Raji (cell line): ENCODE data around the gene GRIK3.

Experiments used
- POLR2A ChIP-seq: IDR thresholded peaks from 2 replicates; pipeline ENCODE4 v1.6.1; 2011; ENCODE audit warnings: low read depth, low read length, control low read depth; ENCODE audit not compliant: insufficient read depth

Gene GRIK3

DNA sequence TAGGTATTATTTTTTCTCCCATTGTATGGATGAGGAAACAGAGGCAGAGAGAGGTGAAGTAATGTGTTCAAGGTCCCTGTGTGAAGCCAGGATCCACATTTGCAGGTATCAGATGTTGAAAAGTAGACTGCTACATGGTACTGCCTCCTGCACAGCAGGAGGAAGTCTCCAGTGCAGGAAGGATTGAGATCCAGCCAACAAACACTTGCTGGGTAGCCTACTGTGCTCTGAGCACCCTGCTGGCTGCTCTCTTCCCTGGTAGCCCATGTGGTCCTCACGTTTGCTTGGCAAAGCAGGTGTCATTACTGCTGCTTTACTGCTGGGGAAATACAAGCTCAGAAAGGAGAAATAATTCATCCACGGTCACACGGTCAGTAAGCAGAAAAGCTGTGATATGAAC lies 21.3 kb upstream of the GRIK3 start:
- no peak for TF ChIP-seq POLR2A

DNA sequence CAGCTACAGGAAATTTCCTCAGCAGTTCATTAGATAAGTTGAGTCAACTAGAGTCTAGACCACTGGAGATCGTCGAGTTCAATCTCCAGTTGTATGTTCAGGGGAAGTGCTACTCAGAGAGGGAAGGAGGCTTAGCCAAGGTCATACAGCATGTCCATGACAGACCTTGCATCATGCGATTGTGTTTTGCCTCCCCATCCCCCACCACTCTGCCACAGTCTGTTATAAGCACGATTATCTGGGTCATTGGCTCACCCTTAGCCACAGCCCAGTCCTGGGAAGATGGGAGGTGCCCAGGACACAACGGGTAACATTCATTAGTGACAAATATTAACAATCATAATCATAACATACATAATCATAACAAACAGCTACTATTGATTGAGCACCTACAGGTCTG lies 18.9 kb upstream of the GRIK3 start:
- no peak for TF ChIP-seq POLR2A

DNA sequence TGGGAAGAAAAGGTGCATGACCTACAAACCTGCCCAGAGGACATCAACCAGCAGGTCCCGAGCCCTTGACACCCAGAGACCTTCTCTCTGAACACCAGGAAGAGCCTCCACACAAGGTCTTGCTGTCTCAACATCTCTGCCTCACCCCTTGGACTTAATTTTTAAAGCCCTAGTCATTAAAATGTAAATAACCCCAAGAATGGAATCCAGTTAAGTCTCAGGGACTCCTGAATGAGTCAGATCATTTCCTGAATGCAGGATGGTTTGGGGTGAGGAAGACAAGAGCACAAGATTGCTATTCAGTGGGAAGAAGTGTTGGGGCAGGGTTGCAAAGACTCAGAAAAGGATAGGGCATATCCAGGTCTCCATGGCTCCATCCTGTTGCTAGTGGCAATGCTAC lies 17.8 kb upstream of the GRIK3 start:
- TF ChIP-seq POLR2A: no peak

DNA sequence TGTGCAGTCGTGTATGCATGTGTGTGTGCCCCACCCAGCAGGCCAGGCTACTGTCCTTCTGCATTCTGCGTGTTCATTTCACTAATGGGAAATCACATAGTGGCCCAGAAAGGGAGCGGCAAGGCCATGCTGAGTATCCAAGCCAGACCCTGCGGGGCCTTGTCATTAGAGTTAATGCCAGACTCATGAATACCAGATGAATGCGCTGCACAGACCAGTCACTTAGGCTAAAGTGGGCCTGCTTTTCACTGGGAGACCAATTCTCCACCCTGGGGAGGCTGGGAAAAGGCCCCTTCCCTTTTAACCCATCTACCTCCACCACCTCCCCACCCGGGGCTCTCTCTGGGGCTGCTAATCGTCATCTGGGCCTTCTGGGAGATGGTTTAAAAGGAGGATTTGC lies 17.0 kb upstream of the GRIK3 start:
- TF ChIP-seq POLR2A: no peak

DNA sequence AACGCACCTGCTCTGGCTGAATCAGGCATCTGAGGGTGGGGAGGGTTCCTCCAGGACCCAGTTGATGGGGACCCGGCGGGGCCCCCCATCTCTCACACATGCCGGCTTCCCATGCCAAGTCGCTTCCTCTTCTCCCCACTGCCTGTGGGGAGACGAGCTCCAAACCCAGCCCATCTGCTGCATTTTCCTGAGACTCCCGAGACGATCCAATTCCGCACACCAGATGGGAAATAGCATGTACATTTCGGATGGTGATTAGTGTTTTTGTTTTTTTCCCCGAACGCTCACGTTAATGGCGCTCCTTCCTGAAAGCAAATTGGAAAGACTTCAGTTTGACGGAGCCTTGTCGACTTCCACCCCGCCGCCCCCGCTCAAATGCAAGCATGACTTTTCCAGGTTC lies 13.2 kb upstream of the GRIK3 start:
- no peak for TF ChIP-seq POLR2A

DNA sequence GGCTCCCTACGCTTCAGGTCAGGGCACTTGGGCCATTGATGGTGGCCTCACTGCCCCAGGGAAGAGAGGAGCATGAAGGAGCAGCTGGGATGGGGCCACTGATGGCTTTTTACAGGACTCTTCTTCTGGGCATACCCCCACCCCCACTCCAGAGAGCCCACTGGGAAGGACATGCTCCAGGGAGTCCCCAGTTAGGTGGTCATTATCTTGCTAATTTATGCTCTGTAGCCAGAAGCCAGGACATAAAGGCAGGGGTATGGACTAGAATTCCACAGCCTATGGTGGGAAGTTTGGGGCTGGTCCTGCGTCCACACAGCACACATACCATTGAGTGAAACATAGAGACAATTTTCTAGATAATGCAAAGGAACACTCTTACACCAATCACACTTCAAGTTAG lies 8.8 kb upstream of the GRIK3 start:
- TF ChIP-seq POLR2A: no peak

DNA sequence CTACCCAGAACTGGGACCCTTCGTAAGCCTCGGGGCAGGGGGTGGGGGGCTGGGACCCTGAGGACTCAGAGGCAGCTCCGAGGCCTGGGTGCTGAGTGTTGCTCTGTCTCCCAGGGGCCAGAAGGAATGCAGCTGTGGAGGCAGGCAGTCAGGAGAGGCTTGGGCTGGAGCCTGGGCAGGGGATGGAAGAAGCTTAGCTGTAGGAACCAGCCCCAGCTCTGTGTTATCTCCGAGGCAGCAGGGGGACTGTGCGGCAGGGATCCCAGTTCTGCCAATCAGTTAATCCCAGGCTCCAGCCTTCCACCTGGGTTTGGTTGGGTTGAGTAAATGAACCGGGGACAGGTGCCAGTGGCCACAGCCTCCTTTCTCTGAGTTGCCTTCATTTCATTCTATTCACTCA lies 8.2 kb upstream of the GRIK3 start:
- TF ChIP-seq POLR2A: no peak

DNA sequence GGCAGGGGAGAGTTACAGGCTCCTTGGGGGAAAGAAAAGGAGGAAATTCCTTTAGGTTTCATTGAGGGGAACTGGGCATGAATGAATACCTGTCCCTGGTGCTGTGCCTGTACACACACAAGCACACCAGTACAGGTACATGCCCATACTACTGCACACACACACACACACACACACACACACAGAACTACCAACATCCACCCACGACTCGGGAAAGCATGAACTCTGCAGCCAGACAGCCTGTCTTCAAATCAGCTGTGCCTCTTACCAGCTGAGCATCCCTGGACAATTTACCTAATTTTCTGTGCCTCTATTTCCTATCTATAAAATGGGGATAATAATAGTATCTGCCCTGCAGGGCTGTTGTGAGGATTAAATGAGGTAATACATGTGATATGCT lies 7.2 kb upstream of the GRIK3 start:
- TF ChIP-seq POLR2A: no peak

DNA sequence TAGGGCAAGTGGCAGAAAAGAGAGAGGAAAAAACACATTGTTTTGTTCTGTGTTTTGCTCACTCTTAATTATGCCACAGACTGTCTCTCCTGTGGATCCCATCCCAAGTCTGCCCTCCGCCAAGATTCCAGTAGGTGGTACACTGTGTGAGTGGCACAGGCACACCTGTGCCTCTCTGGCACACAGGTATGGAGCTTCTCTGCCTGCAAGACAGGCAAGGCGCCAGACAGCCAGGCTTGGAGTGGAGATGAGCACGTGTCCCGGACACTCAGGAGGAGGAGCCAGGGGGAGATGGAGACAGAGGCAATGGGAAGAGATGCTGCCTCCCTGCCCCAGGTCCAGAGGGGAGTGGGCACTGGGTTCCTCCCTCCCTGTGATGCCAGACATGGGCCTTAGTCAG lies 6.5 kb upstream of the GRIK3 start:
- TF ChIP-seq POLR2A: no peak

DNA sequence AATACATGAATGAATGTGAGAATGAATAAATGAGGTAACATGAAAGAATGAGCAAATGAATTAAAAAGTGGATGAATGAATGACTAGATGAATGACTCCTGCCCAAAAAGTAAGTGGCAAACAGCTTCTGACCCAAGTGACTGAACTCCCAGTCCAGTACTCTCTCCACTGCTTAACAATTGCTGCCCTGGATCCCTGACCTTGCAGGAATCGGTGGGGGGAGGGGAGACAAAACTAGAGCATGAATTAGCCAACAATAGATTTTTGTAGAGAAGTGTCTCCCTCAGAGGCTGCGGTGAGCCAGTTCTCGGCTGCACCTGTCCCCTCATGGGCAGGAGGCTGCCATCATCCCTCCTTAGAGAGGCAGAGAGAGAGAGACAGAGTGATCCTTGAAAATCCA lies 5.9 kb upstream of the GRIK3 start:
- TF ChIP-seq POLR2A: no peak

DNA sequence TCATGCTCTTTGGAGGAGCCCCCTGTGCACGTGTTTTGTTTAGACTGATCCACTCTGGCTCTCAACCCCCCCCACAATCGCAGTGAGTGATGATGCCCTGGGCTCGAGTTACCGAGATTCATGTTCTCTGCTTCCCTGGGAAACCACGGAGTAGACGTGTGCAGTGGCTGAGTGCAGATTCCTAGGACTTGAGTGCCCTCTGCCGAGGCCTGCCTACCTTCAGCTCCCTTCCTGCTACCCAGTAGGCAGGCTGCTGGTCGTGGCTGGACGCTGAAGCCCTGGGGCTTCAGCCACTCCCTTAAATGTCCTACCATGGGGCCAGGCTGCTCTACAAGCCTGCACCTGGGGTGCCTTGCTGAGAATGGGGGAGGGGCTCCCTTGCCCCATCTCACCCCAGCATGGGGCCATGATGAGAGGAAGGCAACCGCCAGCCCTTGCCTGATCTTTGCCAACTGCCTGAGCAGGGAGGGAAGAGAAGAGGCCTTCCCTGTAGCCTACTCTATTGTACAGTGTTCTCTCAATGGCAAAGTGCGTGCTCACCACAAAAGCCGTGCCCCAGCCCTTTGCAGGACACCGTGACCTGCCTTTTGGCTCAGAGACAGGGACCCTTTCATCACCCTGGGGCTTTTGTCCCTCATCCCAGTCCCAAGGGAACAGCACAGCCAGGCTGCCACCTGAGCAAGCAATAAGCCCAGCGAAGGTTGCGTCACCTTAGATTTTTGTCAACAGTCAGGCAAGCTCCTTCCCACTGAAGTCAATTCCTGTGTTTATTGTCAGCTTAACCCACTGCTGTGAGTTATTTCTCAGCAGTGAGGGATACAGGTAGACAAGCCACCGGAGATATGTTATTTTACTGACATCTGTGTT lies 4.1 kb upstream of the GRIK3 start:
- no peak for TF ChIP-seq POLR2A

DNA sequence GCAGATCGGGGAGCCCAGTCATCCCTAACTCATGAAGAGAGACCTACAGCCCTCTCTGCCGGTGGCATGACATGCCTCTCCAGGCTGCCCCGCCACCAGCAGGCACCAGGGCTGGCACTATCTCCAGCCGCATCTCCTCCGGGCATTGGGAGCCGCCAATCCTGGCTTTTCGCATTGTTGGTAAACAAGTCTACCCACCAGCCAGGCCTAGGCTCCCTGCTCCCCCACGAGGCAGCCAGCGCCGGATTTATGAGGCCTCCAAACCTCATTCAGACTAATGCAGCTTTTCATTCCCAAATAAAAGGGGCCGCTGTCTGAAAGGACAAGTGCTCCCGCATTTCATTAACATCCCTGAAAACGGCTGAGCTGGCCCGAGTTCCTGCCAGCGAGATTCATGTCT lies 3.4 kb upstream of the GRIK3 start:
- no peak for TF ChIP-seq POLR2A

DNA sequence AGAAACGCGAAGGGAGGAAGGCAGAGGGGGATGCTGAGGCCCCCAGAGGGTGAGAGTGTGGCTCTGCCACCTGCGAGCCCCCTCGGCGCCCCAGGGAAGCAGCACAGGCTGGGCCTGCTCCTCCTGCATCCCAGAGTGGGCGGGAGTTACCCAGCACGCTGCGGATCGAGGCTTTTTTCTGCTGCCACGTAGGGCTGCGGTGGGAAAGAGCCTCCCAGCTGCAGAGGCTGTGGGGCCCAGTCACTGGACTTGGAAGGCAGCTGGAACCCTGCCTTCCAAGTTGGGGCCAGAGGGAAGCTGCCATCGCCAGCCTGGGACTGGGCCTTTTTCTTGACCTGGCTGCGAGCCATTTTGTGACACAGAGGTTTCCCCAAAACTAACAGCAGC lies 2.3 kb upstream of the GRIK3 start:
- TF ChIP-seq POLR2A: no peak

DNA sequence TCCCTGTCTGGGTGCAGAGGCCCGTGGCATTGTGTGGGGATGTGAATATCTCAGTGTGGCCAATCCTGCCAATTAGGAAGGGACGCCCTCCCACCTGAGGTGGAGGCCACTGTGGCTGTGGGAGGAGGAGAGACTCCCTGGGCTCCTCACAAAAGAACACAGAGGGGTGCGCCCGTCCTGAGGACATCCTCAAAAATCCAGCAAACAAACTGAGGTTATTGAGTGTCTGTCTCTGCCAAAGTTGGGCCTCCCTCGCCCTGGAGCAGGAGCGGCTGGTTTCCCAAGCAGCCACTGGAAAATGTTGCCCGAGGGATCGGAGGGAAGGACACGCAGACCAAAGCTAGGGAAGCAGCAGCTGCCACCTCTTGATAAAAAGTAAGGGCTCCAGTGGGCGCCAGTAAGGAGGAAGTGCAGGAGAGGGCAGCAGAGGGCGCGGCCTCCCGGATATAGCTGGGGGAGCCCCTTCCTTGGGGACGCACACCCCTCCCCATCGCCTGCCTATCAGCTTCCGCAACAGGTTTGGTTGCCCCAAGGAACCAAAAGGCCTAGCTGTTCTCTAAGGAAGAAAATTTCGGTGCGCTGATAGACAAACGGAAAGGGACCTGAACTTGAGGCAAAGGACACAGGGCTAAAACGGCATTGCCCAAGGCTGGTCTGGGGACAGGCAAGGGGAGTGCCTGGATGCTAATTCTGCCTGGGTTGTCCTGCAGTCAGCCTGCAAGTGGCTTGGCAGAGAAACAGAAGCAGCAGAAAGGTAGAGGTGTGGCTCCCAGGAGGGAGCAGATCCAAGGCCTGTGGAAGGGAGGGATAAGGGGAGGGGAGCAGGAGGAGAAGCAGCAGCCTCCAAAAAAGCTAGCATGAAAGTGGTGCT lies 1.7 kb upstream of the GRIK3 start:
- TF ChIP-seq POLR2A: no peak

DNA sequence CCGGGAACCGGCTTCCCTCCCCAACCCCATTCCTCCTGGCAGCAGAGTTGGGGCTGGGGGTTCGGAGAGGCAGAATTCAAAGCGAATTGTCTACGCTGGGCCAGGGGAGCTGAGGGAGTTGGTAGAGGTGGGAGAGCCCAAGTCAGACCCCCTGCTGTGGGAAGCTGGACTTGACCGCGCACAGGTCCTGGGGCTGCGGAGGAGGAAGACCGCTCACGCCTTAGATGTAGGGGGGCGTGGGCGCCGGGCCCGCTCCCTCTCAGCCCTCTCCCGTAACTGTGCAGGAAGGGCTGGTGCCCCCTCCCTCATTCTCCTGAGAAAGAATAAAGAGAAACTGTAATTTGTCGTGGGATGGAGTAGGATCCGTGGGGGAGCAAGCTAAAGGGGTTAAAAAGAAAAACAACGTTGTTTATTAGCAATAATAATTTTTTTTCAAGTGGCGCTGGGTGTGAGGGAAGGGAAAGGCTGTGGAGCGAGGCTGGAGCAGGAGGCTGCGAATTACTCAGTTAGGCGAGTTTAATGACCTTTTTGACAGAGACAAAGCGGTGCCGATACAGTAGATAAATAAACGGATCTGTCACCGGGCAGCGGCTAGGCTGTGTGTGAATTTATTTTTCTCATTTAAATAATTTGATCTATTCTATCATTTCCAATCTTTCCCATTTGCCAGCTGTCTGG lies 838 bp upstream of the GRIK3 start:
- TF ChIP-seq POLR2A: no peak

DNA sequence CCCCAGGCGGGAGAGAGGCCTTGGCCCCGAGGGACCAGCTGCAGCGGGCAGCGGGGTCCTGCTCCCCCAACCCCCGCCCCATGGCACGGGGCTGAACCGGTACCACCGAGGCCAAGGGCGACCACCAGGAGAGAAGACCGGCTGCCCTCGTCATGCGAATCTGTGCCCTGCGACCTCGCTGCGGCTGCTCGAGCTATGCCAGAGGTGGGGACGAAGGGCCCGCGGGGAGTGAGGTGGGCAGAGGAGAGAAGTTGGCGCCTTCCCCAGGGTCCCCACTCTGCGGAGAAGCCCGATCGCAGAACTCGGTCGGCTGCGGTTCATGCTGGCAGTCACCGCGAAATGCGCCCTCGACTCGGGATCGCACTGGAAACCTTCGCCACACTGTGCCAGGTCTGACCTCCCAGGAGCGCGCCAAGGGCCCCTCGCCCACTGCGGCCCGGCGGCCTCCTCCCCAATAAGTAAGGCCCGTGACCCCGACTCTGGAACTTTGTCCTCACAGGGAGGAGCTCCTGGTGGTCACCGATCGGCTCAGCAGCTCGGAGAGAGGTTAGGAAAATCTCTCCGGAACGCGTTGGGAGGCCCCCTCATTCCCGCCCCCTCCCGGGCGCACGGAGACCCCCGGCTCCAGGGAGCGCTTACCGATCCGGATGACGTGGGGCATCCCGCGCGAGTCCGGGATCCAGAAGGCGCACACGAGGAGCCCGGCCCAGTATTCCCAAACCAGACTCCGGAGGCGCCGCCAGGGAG lies 787 bp downstream of the GRIK3 start:
- no peak for TF ChIP-seq POLR2A
